ENCODE results near the gene UBE2H. TPM values are rescaled to one million over a fixed set of nuclear protein-coding genes. Genes with fewer than 3 reads are reported as not detected.

UBE2H gene
- total RNA-seq, 1 donor from 2014 or later: 92.3 TPM

DNA sequence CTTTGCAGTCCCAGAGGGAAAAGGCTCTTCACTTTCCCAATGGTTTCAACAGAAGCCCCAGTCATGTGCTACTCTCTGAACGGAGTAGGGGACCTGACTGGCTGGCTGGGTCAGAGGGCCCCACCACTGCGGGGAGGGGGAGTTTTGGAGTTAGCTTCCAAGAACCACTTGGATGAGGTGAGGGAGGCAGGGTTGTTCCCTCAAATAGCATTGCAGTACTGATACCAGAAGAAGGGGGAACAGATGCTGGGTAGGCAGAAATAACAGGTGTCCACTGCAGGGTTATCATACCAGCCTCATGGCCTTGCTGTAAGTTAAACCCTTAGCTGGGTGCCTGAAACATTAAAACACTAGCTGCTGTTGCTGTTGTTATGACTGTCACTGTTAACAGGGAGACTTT lies 131.3 kb downstream of the UBE2H start:
- no peak for TF ChIP-seq CTCF (IDR thresholded peaks at IDR 0.05; ENCODE audit: unreplicated experiment)
- peaks cover 9% of the 10 kb centered on the region for H3K27me3 Mint-ChIP-seq (ENCODE audit: unreplicated experiment)
- no peak overlapping the region for H3K27ac Mint-ChIP-seq (ENCODE audit: unreplicated experiment)
- H3K4me1 Mint-ChIP-seq (ENCODE audit: unreplicated experiment): no peaks in the 10 kb centered on the region
- H3K4me3 Mint-ChIP-seq (ENCODE audit: unreplicated experiment): no peak overlapping the region
- H3K9me3 Mint-ChIP-seq (ENCODE audit: unreplicated experiment): peaks cover 7% of the 10 kb centered on the region
- DNase-seq (ENCODE audit: low spot score): no peak
- H3K36me3 Mint-ChIP-seq (ENCODE audit: low read depth, unreplicated experiment): peaks cover 3% of the 10 kb centered on the region

GRCh38 chr7:129816742-129817141 lies 136.0 kb downstream of the UBE2H start:
- H3K27ac Mint-ChIP-seq (ENCODE audit: unreplicated experiment): no peak overlapping the region
- H3K4me3 Mint-ChIP-seq (ENCODE audit: unreplicated experiment): no peak overlapping the region
- no peak for TF ChIP-seq CTCF (IDR thresholded peaks at IDR 0.05; ENCODE audit: unreplicated experiment)
- peaks cover 2% of the 10 kb centered on the region for H3K27me3 Mint-ChIP-seq (ENCODE audit: unreplicated experiment)
- peaks cover under 1% of the 10 kb centered on the region for H3K36me3 Mint-ChIP-seq (ENCODE audit: low read depth, unreplicated experiment)
- no peak for DNase-seq (ENCODE audit: low spot score)
- H3K9me3 Mint-ChIP-seq (ENCODE audit: unreplicated experiment): peaks cover 7% of the 10 kb centered on the region
- no peaks in the 10 kb centered on the region for H3K4me1 Mint-ChIP-seq (ENCODE audit: unreplicated experiment)

DNA sequence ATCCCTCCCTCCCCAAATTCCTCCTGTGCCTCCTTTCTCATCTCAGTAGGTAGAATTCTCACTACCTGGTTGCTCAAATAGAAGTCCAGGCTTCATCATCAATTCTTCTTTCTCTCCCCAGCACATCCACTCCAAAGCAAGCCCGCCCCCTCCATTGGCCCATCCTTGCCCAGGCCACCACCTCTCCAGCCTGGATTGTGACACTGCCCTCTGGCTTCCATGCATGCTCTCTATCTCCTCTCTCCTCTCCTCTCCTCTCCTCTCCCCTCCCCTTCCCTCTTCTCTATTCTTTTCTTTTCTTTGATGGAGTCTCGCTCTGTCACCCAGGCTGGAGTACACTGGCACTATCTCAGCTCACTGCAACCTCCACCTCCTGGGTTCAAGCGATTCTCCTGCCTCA lies 144.9 kb downstream of the UBE2H start:
- Mint-ChIP-seq H3K27ac (ENCODE audit: unreplicated experiment) (no peak overlapping the region), H3K4me1 (ENCODE audit: unreplicated experiment) (no peaks in the 10 kb centered on the region), H3K36me3 (ENCODE audit: low read depth, unreplicated experiment) (no peaks in the 10 kb centered on the region), H3K9me3 (ENCODE audit: unreplicated experiment) (no peaks in the 10 kb centered on the region), H3K27me3 (ENCODE audit: unreplicated experiment) (peaks cover 2% of the 10 kb centered on the region), H3K4me3 (ENCODE audit: unreplicated experiment) (no peak overlapping the region)
- no peak for DNase-seq (ENCODE audit: low spot score)
- TF ChIP-seq CTCF (IDR thresholded peaks at IDR 0.05; ENCODE audit: unreplicated experiment): no peak

DNA sequence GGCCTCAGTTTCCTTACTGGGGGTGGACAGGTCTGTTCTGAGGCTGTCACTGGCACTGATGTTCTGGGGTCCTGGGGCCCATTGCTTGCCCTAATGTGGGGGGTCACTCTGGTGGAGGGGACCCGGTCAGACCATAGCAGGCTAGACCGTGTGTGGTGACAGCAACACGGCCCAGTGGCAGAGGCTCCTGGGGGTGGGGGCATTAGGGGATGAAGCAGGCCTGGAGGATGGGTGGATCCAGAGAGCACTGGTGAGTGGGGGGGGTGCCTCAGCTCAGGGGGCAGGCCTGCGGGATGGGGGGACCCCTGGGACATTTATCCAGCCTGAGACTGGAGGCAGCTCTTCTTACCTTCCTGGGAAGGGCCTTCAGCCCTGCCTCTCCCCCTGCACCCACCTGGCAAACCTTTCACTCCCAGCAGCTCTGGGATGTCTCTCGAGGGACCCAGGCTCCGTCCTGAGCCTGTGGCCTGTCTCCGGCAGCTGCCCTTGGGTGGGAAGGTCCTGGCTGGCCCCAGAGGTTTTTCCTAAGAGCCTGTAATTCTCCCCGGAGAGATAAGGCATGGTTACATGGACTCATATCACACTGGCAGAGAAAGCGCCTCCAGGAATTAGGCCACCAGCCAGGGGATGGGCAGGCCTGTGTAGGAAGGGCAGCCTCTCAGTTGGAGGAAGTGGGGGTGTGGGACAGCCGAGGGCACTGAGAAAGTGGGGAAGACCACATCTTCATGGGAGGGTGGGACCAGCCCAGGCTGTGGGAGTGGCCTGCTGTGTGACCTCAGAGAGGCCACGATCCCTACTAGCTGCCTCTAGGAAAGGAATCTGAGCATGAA lies 147.7 kb downstream of the UBE2H start:
- DNase-seq (ENCODE audit: low spot score): no peak
- H3K27me3 Mint-ChIP-seq (ENCODE audit: unreplicated experiment): peaks cover 5% of the 10 kb centered on the region
- no peaks in the 10 kb centered on the region for H3K4me1 Mint-ChIP-seq (ENCODE audit: unreplicated experiment)
- no peaks in the 10 kb centered on the region for H3K9me3 Mint-ChIP-seq (ENCODE audit: unreplicated experiment)
- peaks cover 3% of the 10 kb centered on the region for H3K36me3 Mint-ChIP-seq (ENCODE audit: low read depth, unreplicated experiment)
- no peak overlapping the region for H3K27ac Mint-ChIP-seq (ENCODE audit: unreplicated experiment)
- H3K4me3 Mint-ChIP-seq (ENCODE audit: unreplicated experiment): no peak overlapping the region
- no peak for TF ChIP-seq CTCF (IDR thresholded peaks at IDR 0.05; ENCODE audit: unreplicated experiment)

DNA sequence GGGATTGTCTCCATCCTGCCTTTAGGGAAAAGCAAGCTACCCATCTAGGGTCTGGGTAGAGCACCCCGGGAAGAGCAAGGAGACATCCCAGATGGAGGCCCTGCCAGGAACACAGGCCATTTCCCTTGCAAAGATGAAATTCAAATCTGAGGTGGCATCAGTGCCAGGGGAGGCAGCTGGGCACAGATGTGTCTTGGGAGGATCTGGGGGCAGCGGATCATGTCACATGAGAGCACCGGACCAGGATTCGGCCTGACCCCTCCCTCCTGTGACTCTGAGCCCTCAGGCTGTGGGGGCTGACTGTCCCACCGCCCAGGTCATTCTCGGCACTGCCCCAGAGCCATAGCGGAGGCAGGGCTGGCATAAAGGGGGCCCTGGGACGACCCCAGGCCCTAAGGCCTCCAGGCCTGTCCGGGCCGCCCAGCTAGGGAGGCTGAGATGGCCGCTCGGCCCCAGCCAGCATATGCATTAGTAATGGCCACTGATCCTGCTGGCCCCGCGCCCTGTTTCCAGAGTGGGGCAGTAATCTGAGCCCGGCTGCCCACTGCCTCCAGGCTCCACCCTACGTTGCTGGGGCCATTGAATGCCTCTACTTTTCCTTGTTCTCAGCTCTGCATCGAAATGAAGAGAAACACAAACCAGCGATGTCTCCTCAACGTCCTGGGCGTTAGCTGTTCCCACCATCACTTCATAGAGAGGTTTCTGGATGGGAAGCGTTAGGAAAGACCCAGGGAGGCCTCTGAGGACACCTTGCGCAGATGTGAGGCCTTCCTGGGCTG lies 148.5 kb downstream of the UBE2H start:
- no peak overlapping the region for H3K4me3 Mint-ChIP-seq (ENCODE audit: unreplicated experiment)
- H3K4me1 Mint-ChIP-seq (ENCODE audit: unreplicated experiment): no peaks in the 10 kb centered on the region
- H3K9me3 Mint-ChIP-seq (ENCODE audit: unreplicated experiment): no peaks in the 10 kb centered on the region
- TF ChIP-seq CTCF (IDR thresholded peaks at IDR 0.05; ENCODE audit: unreplicated experiment): no peak
- no peak for DNase-seq (ENCODE audit: low spot score)
- H3K36me3 Mint-ChIP-seq (ENCODE audit: low read depth, unreplicated experiment): peaks cover 3% of the 10 kb centered on the region
- H3K27me3 Mint-ChIP-seq (ENCODE audit: unreplicated experiment): peaks cover 5% of the 10 kb centered on the region
- no peak overlapping the region for H3K27ac Mint-ChIP-seq (ENCODE audit: unreplicated experiment)

All from endothelial cell (in vitro differentiated cells).